ENCODE data around the gene GATA3.
"Not testable (repeated sequence)": the region's sequence is repeated elsewhere in the genome, so short reads cannot be mapped to it uniquely, and the experiment has no call there.

Gene GATA3

DNA sequence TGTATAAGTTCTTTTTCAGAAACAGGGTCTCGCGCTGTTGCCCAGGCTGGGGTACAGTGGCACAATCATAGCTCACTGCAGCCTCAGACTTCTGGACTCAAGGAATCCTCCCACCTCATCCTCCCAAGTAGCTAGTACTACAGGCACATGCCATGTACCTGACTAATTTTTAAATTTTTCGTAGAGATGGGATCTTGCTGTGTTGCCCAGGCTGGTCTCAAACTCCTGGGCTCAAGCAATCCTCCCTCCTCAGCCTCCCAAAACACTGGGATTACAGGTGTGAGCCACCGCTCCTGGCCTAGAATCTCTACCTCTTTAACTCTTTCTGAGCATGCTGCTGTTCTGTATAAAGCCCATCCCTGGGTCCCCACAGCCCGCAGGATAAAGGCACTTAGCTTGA lies 23.3 kb upstream of the GATA3 start:
- H3K79me2 ChIP-seq (ENCODE audit: control insufficient read depth, insufficient read depth, low read length, unreplicated experiment); H2AFZ ChIP-seq (ENCODE audit: low read length, unreplicated experiment); H3K27ac ChIP-seq (ENCODE audit: low read depth, low read length); H3K36me3 ChIP-seq (ENCODE audit: insufficient read depth, low read length); H3K4me3 ChIP-seq (ENCODE audit: low read depth, low read length); H3K4me1 ChIP-seq (ENCODE audit: control insufficient read depth, insufficient read depth, low read length, unreplicated experiment): not testable (repeated sequence)
- peaks cover 61% of the 10 kb centered on the region for H3K27me3 ChIP-seq (ENCODE audit: insufficient read depth, low read length)

DNA sequence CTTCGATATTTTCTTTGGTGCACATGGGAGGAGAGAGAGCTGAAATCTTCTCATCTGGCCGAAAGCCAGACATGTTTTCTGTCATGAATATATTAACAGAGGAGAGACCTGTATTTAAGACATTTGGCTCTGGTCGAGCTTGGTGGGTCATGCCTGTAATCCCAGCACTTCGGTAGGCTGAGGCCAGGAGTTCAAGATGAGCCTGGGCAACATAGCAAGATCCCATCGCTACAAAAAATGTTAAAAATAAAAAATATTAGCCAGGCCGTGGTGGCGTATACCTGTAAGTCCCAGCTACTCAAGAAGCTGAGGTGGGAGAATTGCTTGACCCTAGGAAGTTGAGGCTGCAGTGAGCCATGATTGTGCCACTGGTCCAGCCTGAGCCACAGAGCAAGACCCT lies 21.9 kb upstream of the GATA3 start:
- Histone ChIP-seq H3K4me1 (ENCODE audit: control insufficient read depth, insufficient read depth, low read length, unreplicated experiment) (peaks cover 5% of the 10 kb centered on the region), H3K27ac (ENCODE audit: low read depth, low read length) (no peak overlapping the region), H3K27me3 (ENCODE audit: insufficient read depth, low read length) (peaks cover 67% of the 10 kb centered on the region), H3K36me3 (ENCODE audit: insufficient read depth, low read length) (no peaks in the 10 kb centered on the region), H2AFZ (ENCODE audit: low read length, unreplicated experiment) (no peak overlapping the region), H3K4me3 (ENCODE audit: low read depth, low read length) (no peak overlapping the region), H3K79me2 (ENCODE audit: control insufficient read depth, insufficient read depth, low read length, unreplicated experiment) (no peaks in the 10 kb centered on the region)

DNA sequence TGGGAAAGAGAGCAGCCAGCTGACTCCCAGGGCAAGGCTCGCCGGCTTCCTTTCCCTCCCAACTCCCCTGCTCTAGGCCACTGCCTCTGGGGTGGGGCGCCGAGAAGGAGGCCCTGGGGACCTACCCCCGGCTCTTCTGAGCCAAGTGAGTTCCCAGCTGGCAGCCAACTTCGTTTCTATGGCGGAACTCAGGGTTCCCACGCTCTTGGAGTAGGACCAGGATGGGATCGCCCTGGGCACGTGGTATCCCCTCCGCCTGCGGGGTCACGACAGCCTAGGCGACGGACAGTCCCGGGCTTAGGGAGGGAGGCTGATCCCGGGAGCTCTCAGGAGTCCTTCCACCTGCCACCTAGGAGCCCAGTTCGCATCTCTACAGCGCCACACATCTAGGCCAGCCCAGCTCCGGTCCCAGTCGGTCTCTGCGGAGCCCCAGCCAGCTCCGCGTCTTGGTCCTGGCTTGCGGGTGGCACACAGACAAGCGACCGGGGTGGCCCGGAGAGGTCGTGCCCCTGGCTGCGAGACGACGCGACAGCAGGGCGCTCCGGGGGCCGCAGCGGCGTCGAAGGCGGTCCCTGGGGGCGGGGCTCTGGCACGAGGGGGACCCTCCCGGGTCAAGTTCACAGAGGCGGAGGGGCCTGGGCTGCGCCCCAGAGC lies 20.5 kb upstream of the GATA3 start:
- Histone ChIP-seq H3K4me1 (ENCODE audit: control insufficient read depth, insufficient read depth, low read length, unreplicated experiment) (peaks cover 5% of the 10 kb centered on the region), H2AFZ (ENCODE audit: low read length, unreplicated experiment) (no peak overlapping the region), H3K79me2 (ENCODE audit: control insufficient read depth, insufficient read depth, low read length, unreplicated experiment) (no peaks in the 10 kb centered on the region), H3K36me3 (ENCODE audit: insufficient read depth, low read length) (no peaks in the 10 kb centered on the region), H3K4me3 (ENCODE audit: low read depth, low read length) (no peak overlapping the region), H3K27me3 (ENCODE audit: insufficient read depth, low read length) (peaks cover 80% of the 10 kb centered on the region), H3K27ac (ENCODE audit: low read depth, low read length) (no peak overlapping the region)

DNA sequence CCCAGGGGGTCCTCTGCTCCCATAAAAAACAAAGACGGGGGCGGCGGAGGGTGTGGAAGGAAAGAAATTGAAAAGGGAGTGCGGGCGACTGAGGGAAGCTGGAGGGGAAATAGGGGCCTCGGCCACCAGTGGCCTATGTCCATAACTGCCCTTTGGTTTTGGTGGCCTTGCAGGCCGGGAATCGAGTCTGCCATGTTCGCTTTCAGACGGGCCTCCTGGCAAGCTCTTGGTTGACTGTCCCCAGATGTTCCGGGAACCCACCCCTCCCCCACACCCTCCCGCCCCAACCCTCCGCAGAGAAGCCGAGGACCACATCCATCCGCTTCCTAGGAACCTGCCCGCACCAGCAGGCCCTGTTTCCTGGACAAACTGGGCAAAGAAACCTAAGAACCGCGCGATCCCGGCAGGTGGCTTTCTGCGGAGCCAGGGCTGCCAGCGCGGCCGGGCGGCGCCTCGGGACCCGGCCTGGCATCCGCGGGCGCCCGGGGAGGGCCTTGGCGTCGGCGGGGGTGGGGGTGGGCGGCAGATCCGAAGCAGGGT lies 20.0 kb upstream of the GATA3 start:
- H3K4me3 ChIP-seq (ENCODE audit: low read depth, low read length), result no peak overlapping the region
- no peaks in the 10 kb centered on the region for H3K36me3 ChIP-seq (ENCODE audit: insufficient read depth, low read length)
- H2AFZ ChIP-seq (ENCODE audit: low read length, unreplicated experiment), result no peak overlapping the region
- peaks cover 86% of the 10 kb centered on the region for H3K27me3 ChIP-seq (ENCODE audit: insufficient read depth, low read length)
- peaks cover 5% of the 10 kb centered on the region for H3K4me1 ChIP-seq (ENCODE audit: control insufficient read depth, insufficient read depth, low read length, unreplicated experiment)
- no peak overlapping the region for H3K27ac ChIP-seq (ENCODE audit: low read depth, low read length)
- H3K79me2 ChIP-seq (ENCODE audit: control insufficient read depth, insufficient read depth, low read length, unreplicated experiment), result no peaks in the 10 kb centered on the region

DNA sequence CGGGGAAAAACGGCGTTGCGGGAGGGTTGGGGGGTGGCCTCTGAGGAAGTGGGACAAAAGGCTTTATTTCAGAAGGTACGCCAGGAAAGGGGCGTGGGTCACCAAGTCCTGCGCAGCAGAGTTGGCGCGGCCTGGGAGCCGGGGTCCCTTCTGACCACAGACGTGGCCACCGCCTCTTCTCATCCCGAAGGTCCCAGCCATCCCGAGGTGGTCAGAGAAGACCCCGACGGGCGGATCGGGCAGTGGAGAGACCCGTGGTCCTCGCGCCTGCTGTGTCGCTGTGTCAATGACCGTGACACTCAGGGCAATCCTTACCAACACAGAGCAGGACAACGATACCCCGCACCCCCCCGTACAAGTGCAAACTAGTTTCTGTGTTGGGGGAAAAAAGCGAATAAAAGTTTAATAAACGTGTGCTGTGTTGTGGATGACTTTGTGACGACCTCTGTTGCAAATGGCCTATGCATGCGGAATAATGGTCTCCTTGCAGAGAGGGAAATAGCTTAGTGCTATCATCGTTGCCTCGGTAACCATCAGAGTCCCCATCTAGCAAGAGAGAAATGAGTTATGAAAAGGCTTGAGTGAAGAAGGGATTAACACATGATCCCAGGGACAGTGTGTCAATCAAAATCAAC lies 19.4 kb upstream of the GATA3 start:
- Histone ChIP-seq H3K79me2 (ENCODE audit: control insufficient read depth, insufficient read depth, low read length, unreplicated experiment) (no peaks in the 10 kb centered on the region), H3K27ac (ENCODE audit: low read depth, low read length) (no peak overlapping the region), H2AFZ (ENCODE audit: low read length, unreplicated experiment) (no peak overlapping the region), H3K36me3 (ENCODE audit: insufficient read depth, low read length) (no peaks in the 10 kb centered on the region), H3K4me3 (ENCODE audit: low read depth, low read length) (no peak overlapping the region), H3K4me1 (ENCODE audit: control insufficient read depth, insufficient read depth, low read length, unreplicated experiment) (peaks cover 5% of the 10 kb centered on the region), H3K27me3 (ENCODE audit: insufficient read depth, low read length) (peaks cover 92% of the 10 kb centered on the region)

DNA sequence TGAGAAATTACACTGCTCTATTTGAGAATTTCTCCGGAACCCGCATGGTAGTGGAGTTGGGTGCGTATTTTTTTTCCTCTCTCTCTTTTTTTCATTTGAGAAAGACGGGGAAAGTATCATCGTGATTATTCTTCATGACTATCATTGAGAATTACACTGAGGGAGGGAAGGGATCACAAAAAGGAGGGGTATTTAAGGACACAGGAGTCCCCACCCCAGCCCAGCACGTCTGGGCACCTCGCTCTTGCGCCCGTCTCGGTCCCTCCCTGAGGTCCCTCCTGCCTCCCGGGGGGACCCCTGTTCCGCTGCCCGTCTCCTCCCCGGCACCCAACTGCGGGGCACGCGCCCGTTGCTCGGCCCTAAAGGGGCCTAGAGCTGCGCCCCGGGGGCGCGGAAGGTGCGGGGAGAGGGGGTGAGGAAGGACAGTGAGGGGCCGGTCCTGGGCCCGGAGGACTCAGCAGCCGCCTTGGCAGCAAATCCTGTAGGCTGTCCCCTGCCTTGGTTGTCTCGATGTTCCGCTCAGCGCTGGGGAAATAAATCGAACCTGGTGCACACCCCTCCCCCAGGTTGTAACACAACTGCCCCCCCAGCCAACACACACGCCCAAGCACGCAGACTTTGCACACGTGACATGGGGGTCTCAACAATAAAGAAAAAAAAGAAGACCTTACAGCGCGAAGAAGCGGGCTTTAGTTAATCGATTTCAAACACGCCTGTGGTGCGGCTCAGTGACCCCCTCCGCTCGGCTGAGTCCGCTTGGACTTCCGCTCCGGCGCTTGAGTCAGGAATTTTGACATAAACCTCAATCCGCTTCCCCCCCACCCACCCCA lies 18.6 kb upstream of the GATA3 start:
- Histone ChIP-seq H3K36me3 (ENCODE audit: insufficient read depth, low read length) (no peaks in the 10 kb centered on the region), H3K4me1 (ENCODE audit: control insufficient read depth, insufficient read depth, low read length, unreplicated experiment) (peaks cover 5% of the 10 kb centered on the region), H2AFZ (ENCODE audit: low read length, unreplicated experiment) (no peak overlapping the region), H3K79me2 (ENCODE audit: control insufficient read depth, insufficient read depth, low read length, unreplicated experiment) (no peaks in the 10 kb centered on the region), H3K27ac (ENCODE audit: low read depth, low read length) (no peak overlapping the region), H3K4me3 (ENCODE audit: low read depth, low read length) (no peak overlapping the region), H3K27me3 (ENCODE audit: insufficient read depth, low read length) (peaks cover 94% of the 10 kb centered on the region)

DNA sequence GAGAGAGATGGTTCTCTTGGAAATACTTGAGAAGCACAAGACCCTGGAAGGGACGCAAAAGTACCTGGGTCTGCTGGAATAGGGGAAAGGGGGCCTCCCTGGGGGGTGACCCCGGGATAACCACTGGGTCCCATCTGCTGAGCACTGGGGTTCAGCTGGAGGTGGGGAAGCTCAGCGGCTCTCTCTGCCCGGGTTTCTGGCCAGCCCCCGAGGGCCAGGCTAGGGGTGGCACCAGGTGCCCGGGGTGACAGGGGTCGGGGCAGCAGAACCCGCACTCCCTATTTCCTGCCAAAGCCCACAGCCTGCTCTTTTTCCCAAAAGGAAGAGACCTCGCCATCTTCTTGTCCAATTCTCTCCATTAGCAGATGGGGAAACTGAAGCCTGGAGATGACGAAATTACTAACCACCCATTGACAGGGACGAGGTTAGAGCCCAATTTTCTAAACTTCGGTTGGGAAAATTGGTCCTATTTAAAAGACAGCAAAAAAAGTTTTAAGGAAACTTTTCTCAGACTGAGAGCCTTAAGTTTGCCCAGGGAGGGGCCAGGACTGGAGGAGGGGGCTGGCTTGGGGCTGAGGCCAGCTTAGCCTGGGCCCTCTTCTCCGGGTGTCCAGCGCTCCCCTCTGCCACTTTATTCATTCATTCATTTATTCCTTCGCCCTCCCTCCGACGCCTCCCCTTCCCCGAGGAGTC lies 17.8 kb upstream of the GATA3 start:
- Histone ChIP-seq H2AFZ (ENCODE audit: low read length, unreplicated experiment) (no peak overlapping the region), H3K79me2 (ENCODE audit: control insufficient read depth, insufficient read depth, low read length, unreplicated experiment) (no peaks in the 10 kb centered on the region), H3K4me1 (ENCODE audit: control insufficient read depth, insufficient read depth, low read length, unreplicated experiment) (peaks cover 5% of the 10 kb centered on the region), H3K27me3 (ENCODE audit: insufficient read depth, low read length) (peaks cover 97% of the 10 kb centered on the region), H3K36me3 (ENCODE audit: insufficient read depth, low read length) (no peaks in the 10 kb centered on the region), H3K27ac (ENCODE audit: low read depth, low read length) (no peak overlapping the region), H3K4me3 (ENCODE audit: low read depth, low read length) (no peak overlapping the region)

DNA sequence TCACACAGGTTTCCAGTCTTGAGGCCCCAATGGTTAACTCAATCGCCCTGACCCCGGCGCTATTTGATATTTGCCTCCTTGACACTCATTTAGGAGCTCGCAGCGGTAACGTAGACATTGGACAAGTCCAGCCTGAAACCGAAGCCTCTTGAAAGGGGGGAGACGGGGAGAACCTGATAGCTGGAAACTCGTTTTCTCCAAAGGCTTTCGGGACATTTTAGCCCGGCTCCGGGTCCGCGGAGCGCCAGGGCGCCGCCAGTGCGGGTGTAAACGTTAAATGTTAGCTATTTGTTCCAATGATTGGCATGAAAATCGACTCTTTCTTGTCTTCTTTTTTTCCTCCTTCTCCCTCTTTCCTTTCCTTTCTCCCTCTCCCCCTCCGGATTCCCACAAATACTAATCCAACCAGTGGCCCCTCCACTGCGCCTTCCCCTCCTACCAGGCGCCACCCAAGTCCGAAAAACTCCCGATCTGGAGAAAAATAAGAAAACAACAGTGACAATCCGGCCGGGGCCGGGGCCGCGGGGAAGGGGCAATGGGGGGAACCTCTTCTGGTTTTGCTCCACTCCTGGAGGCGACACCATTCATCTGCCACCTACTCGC lies 17.2 kb upstream of the GATA3 start:
- Histone ChIP-seq H3K27ac (ENCODE audit: low read depth, low read length) (no peak overlapping the region), H3K4me1 (ENCODE audit: control insufficient read depth, insufficient read depth, low read length, unreplicated experiment) (peaks cover 5% of the 10 kb centered on the region), H2AFZ (ENCODE audit: low read length, unreplicated experiment) (no peak overlapping the region), H3K27me3 (ENCODE audit: insufficient read depth, low read length) (peaks cover 97% of the 10 kb centered on the region), H3K79me2 (ENCODE audit: control insufficient read depth, insufficient read depth, low read length, unreplicated experiment) (no peaks in the 10 kb centered on the region), H3K4me3 (ENCODE audit: low read depth, low read length) (no peak overlapping the region), H3K36me3 (ENCODE audit: insufficient read depth, low read length) (no peaks in the 10 kb centered on the region)

DNA sequence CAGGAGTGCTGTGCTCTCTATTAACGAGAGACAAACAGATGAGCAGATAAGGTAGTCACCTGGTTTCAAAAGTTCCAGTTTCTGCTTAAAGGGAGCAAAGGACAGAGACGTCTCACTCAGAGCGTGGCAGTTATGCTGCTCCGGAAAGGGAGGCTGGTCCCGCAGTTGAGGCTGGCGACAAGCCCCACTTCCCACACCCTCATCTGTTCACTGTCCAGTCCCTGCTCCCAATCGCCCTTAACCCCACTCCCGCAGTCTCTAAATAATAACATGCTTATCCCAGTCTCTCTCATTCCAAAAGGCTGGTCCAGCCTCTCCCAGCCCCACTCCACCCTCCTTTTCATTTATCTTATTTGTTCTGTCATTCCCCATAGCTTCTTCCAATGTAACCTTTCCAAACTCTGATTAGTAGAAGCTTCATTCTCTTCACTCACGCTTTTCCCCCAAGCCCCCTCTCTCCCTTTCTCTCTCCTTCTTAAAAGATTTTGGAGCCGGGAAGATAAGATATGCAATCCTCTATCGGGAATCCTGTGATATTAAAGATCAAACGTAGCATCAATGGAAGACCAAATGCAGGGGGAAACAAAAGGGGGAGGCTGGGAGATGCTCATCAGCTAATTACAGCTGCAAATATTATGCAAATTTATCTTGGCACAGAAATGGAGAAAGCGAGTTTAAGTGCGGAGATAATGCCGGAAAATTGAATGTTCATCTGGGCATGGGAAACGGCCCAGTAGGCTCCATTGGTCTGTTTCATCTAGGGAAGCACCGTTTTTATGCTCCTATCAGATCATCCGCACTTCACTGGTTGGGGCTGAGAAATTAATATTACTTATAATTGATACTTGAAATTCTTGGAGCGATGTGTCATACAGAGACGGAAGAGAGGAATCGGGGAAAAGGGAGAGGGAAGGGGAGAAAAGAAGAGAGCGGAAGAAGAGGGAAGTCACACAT lies 16.3 kb upstream of the GATA3 start:
- Histone ChIP-seq H3K79me2 (ENCODE audit: control insufficient read depth, insufficient read depth, low read length, unreplicated experiment) (no peaks in the 10 kb centered on the region), H3K27me3 (ENCODE audit: insufficient read depth, low read length) (peaks cover 98% of the 10 kb centered on the region), H3K27ac (ENCODE audit: low read depth, low read length) (no peak overlapping the region), H3K4me3 (ENCODE audit: low read depth, low read length) (no peak overlapping the region), H3K36me3 (ENCODE audit: insufficient read depth, low read length) (no peaks in the 10 kb centered on the region), H3K4me1 (ENCODE audit: control insufficient read depth, insufficient read depth, low read length, unreplicated experiment) (peaks cover 5% of the 10 kb centered on the region), H2AFZ (ENCODE audit: low read length, unreplicated experiment) (no peak overlapping the region)

Measured in ACC112 (cell line).